Measurements from ENCODE around the gene FBRSL1.

FBRSL1 gene

DNA sequence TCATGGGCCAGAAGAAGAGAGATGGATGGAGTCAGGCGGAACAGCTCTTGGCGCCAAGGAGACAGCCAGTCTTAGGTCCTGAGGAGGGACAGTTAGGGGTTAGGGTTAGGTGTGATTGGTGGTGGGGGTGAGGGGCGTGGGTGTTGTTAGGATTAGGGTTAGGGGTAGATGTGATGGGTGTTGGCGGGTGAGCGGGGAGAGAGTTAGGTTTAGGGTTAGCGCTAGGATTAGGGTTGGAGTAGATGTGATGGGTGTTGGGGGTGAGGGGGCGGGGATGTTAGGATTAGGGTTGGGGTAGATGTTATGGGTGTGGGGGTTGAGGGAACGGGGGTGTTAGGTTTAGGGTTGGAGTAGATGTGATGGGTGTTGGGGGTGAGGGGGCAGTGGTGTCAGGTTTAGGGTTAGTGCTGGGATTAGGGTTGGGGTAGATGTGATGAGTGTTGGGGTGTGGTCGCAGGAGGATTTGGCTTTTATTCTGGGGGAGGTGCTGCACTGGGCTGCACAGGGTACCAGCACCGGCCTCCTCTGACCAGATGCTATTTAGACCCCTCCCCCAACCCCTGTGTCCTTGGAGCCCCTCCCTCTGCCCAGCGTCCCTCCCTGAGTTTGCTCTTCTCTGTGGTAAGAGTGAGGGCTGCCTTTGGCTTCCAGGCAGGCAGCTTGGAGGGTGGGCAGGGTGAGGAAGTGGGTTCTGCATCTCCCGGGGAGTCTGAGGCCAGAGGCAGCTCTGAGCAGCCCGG, 35.6 kb upstream of the FBRSL1 start:
- no peak for TF ChIP-seq FOXP2 (optimal IDR thresholded peaks at IDR 0.05; ENCODE audit: borderline replicate concordance, extremely low read depth, extremely low read length, insufficient read depth)
- TF ChIP-seq SIN3A (IDR thresholded peaks at IDR 0.05; ENCODE audit: borderline replicate concordance, insufficient read depth, low read length) = no peak
- TF ChIP-seq TAF1 (IDR thresholded peaks at IDR 0.05; ENCODE audit: borderline replicate concordance, insufficient read depth, low read length) = no peak
- TF ChIP-seq, protein P1, sequence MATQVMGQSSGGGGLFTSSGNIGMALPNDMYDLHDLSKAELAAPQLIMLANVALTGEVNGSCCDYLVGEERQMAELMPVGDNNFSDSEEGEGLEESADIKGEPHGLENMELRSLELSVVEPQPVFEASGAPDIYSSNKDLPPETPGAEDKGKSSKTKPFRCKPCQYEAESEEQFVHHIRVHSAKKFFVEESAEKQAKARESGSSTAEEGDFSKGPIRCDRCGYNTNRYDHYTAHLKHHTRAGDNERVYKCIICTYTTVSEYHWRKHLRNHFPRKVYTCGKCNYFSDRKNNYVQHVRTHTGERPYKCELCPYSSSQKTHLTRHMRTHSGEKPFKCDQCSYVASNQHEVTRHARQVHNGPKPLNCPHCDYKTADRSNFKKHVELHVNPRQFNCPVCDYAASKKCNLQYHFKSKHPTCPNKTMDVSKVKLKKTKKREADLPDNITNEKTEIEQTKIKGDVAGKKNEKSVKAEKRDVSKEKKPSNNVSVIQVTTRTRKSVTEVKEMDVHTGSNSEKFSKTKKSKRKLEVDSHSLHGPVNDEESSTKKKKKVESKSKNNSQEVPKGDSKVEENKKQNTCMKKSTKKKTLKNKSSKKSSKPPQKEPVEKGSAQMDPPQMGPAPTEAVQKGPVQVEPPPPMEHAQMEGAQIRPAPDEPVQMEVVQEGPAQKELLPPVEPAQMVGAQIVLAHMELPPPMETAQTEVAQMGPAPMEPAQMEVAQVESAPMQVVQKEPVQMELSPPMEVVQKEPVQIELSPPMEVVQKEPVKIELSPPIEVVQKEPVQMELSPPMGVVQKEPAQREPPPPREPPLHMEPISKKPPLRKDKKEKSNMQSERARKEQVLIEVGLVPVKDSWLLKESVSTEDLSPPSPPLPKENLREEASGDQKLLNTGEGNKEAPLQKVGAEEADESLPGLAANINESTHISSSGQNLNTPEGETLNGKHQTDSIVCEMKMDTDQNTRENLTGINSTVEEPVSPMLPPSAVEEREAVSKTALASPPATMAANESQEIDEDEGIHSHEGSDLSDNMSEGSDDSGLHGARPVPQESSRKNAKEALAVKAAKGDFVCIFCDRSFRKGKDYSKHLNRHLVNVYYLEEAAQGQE (IDR thresholded peaks at IDR 0.05; ENCODE audit: insufficient read depth in 1 of 2, low read depth in 2 of 2, low read length in 2 of 2) = no peak
- TF ChIP-seq POLR2AphosphoS5 (IDR thresholded peaks at IDR 0.05; ENCODE audit: low read depth, low read length) = no peak

DNA sequence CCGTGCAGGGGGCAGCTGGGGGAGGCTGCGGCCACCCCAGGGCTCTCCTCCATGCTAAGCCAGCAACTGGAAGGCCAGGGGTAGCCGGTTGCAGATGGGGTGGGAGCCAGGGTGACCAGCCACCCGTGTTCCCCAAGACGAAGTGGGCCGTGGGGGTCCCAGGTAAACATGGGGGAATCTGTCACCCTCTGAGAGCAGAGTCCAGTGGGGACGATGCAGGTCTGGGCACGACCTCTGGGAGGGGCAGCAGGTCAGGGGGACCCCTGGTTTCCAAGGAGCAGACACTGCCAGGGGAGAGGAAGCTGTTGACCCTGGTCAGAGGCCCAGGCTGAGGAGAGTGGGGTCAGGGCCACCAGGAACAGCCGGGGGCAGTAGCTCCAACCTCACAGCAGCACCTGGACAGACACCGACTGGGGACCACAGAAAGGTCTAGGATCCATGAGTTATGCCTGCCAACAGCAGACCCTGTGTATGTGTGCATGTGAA, 35.0 kb upstream of the FBRSL1 start:
- TF ChIP-seq SIN3A (IDR thresholded peaks at IDR 0.05; ENCODE audit: borderline replicate concordance, insufficient read depth, low read length) (no peak), TAF1 (IDR thresholded peaks at IDR 0.05; ENCODE audit: borderline replicate concordance, insufficient read depth, low read length) (no peak)

DNA sequence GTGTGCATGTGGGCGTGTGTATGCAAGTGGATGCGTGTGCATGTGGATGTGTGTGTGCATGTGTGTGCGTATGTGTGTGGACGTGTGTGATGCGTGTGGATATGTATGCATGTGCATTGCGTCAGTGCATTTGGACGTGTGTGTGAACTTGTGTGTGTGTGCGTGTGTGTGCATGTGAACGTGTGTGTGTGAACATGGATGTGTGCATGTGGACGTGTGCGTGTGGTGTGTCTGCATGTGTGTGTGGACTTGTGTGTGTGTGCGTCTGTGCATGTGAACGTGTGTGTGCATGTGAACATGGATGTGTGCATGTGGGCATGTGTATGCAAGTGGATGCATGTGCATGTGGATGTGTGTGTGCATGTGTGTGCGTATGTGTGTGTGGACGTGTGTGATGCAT, 34.4 kb upstream of the FBRSL1 start:
- TF ChIP-seq SIN3A (IDR thresholded peaks at IDR 0.05; ENCODE audit: borderline replicate concordance, insufficient read depth, low read length) (no peak), FOXP2 (optimal IDR thresholded peaks at IDR 0.05; ENCODE audit: borderline replicate concordance, extremely low read depth, extremely low read length, insufficient read depth) (no peak), POLR2AphosphoS5 (IDR thresholded peaks at IDR 0.05; ENCODE audit: low read depth, low read length) (no peak), TAF1 (IDR thresholded peaks at IDR 0.05; ENCODE audit: borderline replicate concordance, insufficient read depth, low read length) (no peak)
- TF ChIP-seq, protein P1 (IDR thresholded peaks at IDR 0.05; ENCODE audit: insufficient read depth in 1 of 2, low read depth in 2 of 2, low read length in 2 of 2) = no peak

DNA sequence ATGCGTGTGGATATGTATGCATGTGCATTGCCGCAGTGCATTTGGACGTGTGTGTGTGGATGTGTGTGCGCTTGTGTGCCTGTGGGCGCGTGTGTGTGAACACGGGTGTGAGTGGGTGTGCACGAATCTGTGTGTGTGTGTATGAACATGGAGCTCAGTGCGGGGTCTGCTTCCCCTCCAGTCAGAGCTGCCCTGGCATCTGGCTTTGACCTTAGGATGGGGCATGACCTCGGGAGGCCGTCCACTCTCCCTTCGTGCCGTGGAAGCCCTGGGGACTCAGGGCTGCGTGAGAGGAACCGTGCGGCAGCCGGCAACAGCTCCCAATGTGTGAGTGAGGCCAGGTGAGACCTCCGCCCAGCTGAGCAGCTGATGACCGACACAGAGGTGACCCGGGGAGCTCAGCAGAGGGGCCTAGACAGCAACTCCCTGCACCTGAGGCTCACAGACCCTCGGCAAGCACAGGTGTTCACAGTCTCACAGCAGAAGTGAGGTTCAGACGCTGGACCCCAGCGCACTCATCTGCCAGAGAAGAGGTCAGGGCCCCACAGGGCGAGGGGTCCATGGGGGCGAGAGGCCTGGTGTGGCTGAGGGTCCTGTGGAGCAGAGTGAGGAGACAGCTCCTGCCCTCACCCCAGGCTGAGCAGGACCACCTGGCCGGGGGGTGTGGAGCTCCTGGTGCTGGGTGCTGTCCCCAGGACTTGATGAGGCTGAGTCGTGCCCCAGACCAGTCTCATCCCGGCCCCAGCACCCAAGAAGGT, 33.6 kb upstream of the FBRSL1 start:
- TF ChIP-seq TAF1 (IDR thresholded peaks at IDR 0.05; ENCODE audit: borderline replicate concordance, insufficient read depth, low read length) = no peak
- no peak for TF ChIP-seq POLR2AphosphoS5 (IDR thresholded peaks at IDR 0.05; ENCODE audit: low read depth, low read length)
- no peak for TF ChIP-seq FOXP2 (optimal IDR thresholded peaks at IDR 0.05; ENCODE audit: borderline replicate concordance, extremely low read depth, extremely low read length, insufficient read depth)
- TF ChIP-seq, protein P1 (IDR thresholded peaks at IDR 0.05; ENCODE audit: insufficient read depth in 1 of 2, low read depth in 2 of 2, low read length in 2 of 2) = no peak
- TF ChIP-seq SIN3A (IDR thresholded peaks at IDR 0.05; ENCODE audit: borderline replicate concordance, insufficient read depth, low read length) = no peak

DNA sequence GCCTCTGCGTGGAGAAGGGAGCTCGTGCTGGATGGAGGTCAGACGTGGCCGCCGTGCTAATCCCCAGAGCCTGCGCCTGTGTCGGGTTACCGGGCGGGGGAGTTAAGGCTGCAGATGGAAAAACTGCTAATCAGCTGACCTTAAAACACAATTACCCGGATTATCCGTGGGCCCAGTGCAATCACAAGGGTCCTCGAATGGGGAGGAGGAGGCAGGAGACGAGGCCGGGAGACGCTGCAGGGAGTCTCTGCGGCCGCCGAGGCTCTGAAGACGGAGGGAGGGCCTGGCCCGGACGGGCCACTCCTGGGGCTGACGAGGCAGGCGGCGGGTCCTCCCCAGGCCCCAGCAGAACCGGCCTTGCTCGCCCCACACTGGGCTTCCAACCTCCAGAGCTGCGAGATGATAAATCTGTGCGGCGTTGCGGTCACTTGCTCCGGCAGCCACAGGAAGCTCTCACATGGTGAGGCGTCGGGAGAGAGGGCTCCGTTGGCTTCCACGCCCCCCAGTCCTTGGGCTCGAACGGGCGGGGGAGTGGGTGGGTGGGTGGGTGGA, 32.9 kb upstream of the FBRSL1 start:
- TF ChIP-seq POLR2AphosphoS5 (IDR thresholded peaks at IDR 0.05; ENCODE audit: low read depth, low read length) (no peak), SIN3A (IDR thresholded peaks at IDR 0.05; ENCODE audit: borderline replicate concordance, insufficient read depth, low read length) (no peak), TAF1 (IDR thresholded peaks at IDR 0.05; ENCODE audit: borderline replicate concordance, insufficient read depth, low read length) (no peak), FOXP2 (optimal IDR thresholded peaks at IDR 0.05; ENCODE audit: borderline replicate concordance, extremely low read depth, extremely low read length, insufficient read depth) (no peak)
- TF ChIP-seq, protein P1 (IDR thresholded peaks at IDR 0.05; ENCODE audit: insufficient read depth in 1 of 2, low read depth in 2 of 2, low read length in 2 of 2) = no peak

Data from PFSK-1 (cell line).